ENCODE data around the gene GLI2. TPM values are rescaled to one million over a fixed set of nuclear protein-coding genes. Genes with fewer than 3 reads are reported as not detected.

The GLI2 gene
- total RNA-seq, 2 donors from 2014 or later, result 17.0 to 24.2 TPM

DNA sequence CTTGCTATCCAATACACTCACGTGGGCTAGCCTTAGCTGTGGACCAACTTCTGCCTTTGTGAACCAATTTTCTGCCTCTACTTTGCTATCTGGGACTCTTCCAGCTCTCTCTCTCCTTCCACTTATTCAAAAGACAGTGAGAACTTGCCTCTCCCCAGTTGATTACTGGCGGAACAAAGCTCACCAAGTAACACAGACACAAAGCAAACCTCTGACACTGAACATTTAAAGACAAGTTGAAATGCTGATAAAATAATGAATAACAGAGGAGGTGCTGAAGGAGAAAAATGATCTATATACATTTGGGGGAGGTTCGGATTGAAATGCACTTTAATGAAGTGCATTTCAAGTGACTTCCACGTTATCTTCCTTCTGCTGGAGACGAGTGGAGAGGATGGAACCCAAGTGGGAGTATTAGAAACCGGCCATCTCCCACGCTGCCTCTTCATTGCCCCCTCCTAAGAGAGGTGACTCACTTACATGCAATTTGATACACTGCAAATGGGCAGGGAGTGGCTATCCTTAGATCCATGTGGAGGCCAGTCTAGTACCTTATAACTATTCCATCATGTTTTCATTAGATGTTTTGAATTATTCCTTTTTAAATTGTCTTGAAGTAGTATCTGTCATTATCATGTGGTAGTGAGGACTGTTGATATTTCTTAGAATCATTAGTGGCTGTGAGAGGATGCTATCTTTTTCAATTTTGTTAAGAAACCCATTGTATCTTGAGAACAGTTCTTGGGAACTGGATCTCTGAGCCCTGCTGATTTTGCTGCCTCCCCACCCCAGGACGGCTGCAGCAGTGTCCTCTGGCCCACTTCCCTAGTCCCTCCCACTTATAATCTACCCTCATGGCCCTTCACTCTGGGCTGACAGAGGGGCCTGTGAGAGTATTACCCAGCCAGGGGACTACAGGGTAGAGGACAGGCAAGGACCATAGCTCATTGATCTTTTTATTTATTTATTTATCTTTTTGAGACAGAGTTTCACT, 6.0 kb upstream of the GLI2 start:
- no peak overlapping the region for H3K9ac ChIP-seq (ENCODE audit: extremely low read depth, low read length, poor library complexity, severe bottlenecking)
- DNase-seq, result peak; percentile 54

DNA sequence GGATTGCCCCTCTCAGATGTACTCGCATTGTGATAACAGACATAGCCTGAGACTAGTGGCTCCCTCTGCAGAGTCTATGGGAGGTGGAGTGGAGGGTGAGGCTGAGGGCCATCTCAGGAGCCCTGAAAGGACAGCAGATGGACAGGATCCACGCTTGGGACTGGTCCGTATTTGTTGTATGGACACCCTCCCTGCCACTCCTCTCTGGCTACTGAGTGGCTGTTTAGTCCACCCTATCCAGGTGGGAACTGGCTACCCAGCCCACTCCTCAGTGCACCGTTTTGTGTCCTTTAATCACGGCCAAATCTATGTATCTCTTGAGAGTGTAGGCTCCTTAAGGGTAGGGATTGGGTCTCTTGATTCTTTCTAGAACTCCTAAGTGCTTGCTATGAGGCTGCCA, 4.5 kb upstream of the GLI2 start:
- H3K27ac ChIP-seq (ENCODE audit: low read depth, low read length), result no peak overlapping the region
- DNase-seq, result no peak
- H3K4me1 Mint-ChIP-seq, result peaks cover 25% of the 10 kb centered on the region
- H3K36me3 ChIP-seq (ENCODE audit: control insufficient read depth, insufficient read depth, low read length), result no peaks in the 10 kb centered on the region
- TF ChIP-seq, protein P1, sequence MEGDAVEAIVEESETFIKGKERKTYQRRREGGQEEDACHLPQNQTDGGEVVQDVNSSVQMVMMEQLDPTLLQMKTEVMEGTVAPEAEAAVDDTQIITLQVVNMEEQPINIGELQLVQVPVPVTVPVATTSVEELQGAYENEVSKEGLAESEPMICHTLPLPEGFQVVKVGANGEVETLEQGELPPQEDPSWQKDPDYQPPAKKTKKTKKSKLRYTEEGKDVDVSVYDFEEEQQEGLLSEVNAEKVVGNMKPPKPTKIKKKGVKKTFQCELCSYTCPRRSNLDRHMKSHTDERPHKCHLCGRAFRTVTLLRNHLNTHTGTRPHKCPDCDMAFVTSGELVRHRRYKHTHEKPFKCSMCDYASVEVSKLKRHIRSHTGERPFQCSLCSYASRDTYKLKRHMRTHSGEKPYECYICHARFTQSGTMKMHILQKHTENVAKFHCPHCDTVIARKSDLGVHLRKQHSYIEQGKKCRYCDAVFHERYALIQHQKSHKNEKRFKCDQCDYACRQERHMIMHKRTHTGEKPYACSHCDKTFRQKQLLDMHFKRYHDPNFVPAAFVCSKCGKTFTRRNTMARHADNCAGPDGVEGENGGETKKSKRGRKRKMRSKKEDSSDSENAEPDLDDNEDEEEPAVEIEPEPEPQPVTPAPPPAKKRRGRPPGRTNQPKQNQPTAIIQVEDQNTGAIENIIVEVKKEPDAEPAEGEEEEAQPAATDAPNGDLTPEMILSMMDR (conservative IDR thresholded peaks at IDR 0.05), result no peak
- H3K36me3 Mint-ChIP-seq (ENCODE audit: low read depth), result no peaks in the 10 kb centered on the region
- peaks cover 10% of the 10 kb centered on the region for H3K27me3 ChIP-seq (ENCODE audit: control insufficient read depth, insufficient read depth, low read length, poor library complexity, severe bottlenecking)
- no peak overlapping the region for H3K4me3 Mint-ChIP-seq
- no peak overlapping the region for H3K9ac ChIP-seq (ENCODE audit: extremely low read depth, low read length, poor library complexity, severe bottlenecking)
- H3K4me3 ChIP-seq (ENCODE audit: low read length), result no peak overlapping the region
- no peak overlapping the region for H3K27ac Mint-ChIP-seq
- H3K4me1 ChIP-seq (ENCODE audit: control insufficient read depth, insufficient read depth, low read length), result no peaks in the 10 kb centered on the region
- WGBS, 2 experiments (ENCODE audit: insufficient coverage in 1 of 2, insufficient read length in 1 of 2), result 93 to 100% methylated on average over 1 to 5 of the region's 5 CpGs
- peaks cover 13% of the 10 kb centered on the region for H3K9me3 Mint-ChIP-seq
- H3K9me3 ChIP-seq (ENCODE audit: control insufficient read depth, low read length), result peaks cover 1% of the 10 kb centered on the region
- peaks cover 20% of the 10 kb centered on the region for H3K27me3 Mint-ChIP-seq (ENCODE audit: insufficient read depth)

More for the DNA sequence above, 6.0 kb upstream of the GLI2 start:
- H3K4me3 ChIP-seq (ENCODE audit: low read length), result no peak overlapping the region
- H3K4me1 ChIP-seq (ENCODE audit: control insufficient read depth, insufficient read depth, low read length), result no peaks in the 10 kb centered on the region
- H3K4me1 Mint-ChIP-seq, result peaks cover 21% of the 10 kb centered on the region
- H3K36me3 Mint-ChIP-seq (ENCODE audit: low read depth), result no peaks in the 10 kb centered on the region
- TF ChIP-seq, protein P1 (conservative IDR thresholded peaks at IDR 0.05), result no peak
- WGBS, 2 experiments (ENCODE audit: insufficient coverage in 1 of 2, insufficient read length in 1 of 2), result 59 to 70% methylated on average over 3 to 8 of the region's 8 CpGs
- H3K9me3 Mint-ChIP-seq, result peaks cover 22% of the 10 kb centered on the region
- H3K36me3 ChIP-seq (ENCODE audit: control insufficient read depth, insufficient read depth, low read length), result no peaks in the 10 kb centered on the region
- H3K9me3 ChIP-seq (ENCODE audit: control insufficient read depth, low read length), result peaks cover 9% of the 10 kb centered on the region
- peaks cover 20% of the 10 kb centered on the region for H3K27me3 Mint-ChIP-seq (ENCODE audit: insufficient read depth)
- H3K27ac Mint-ChIP-seq, result no peak overlapping the region
- H3K4me3 Mint-ChIP-seq, result no peak overlapping the region
- no peak overlapping the region for H3K27ac ChIP-seq (ENCODE audit: low read depth, low read length)
- peaks cover 4% of the 10 kb centered on the region for H3K27me3 ChIP-seq (ENCODE audit: control insufficient read depth, insufficient read depth, low read length, poor library complexity, severe bottlenecking)

DNA sequence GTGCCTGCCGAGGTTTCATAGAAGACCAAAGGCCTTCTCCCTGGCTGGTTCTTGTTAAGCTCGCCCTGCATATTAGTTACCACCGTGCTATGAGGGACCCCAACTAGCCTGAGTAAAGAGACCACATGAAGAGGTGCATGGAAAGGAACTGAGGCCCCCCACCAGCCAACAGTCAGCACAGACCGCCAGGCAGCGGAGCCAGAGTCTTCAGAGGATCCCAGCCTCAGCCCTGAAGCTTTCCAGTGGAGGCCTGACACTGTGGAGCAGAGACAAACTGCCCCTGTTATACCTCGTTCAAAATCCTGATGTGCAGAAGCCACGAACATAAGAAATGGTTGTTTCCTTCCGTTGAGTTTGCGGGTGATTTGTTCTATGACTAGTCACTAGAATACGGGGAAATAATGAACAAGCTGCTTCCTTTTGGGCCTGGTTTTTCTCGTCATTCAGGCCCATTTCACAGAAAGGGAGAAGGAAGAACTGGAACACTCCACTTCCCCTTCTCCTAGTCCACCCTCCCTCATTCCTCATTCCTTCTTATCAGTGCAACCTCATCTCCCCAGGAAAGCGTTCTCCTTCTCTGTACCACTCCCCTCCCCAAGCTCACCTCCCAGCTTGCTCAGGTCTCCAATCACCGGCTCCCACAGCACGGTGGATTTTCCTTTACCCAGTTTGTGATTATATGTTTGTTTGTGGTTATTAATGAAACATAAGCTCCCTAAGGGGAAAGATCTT, 3.0 kb upstream of the GLI2 start:
- Histone ChIP-seq H3K9ac (ENCODE audit: extremely low read depth, low read length, poor library complexity, severe bottlenecking) (no peak overlapping the region), H3K36me3 (ENCODE audit: control insufficient read depth, insufficient read depth, low read length) (no peaks in the 10 kb centered on the region), H3K27ac (ENCODE audit: low read depth, low read length) (no peak overlapping the region), H3K27me3 (ENCODE audit: control insufficient read depth, insufficient read depth, low read length, poor library complexity, severe bottlenecking) (peaks cover 10% of the 10 kb centered on the region), H3K4me3 (ENCODE audit: low read length) (no peak overlapping the region), H3K9me3 (ENCODE audit: control insufficient read depth, low read length) (no peaks in the 10 kb centered on the region), H3K4me1 (ENCODE audit: control insufficient read depth, insufficient read depth, low read length) (no peaks in the 10 kb centered on the region)
- Mint-ChIP-seq H3K36me3 (ENCODE audit: low read depth) (no peaks in the 10 kb centered on the region), H3K27ac (no peak overlapping the region), H3K27me3 (ENCODE audit: insufficient read depth) (peaks cover 20% of the 10 kb centered on the region), H3K9me3 (no peaks in the 10 kb centered on the region), H3K4me1 (peaks cover 26% of the 10 kb centered on the region), H3K4me3 (no peak overlapping the region)
- 90 to 96% methylated on average over 9 to 14 of the region's 14 CpGs for WGBS, 2 experiments (ENCODE audit: insufficient coverage in 1 of 2, insufficient read length in 1 of 2)
- DNase-seq, result peak; percentile 24
- TF ChIP-seq, protein P1 (conservative IDR thresholded peaks at IDR 0.05), result no peak
